Measurements from ENCODE around the gene MAD2L2. TPM values are rescaled to one million over a fixed set of nuclear protein-coding genes. Genes with fewer than 3 reads are reported as not detected.
A peak's percentile ranks its signal among the peaks of the same experiment; 100 is the strongest.

MAD2L2 gene
- total and polyA plus RNA-seq, 9 of the 15 experiments (the other 6 are each of a cell fraction or from before 2014, with no cell fraction given): 12.4 to 286 (median 143) TPM

GRCh38 chr1:11708554-11709350, 27.8 kb upstream of the MAD2L2 start (continued):
- TF ChIP-seq E4F1 (CRISPR knock-in tag; IDR thresholded peaks at IDR 0.05; ENCODE audit: borderline replicate concordance) (no peak), TEAD4 (IDR thresholded peaks at IDR 0.05; ENCODE audit: low read length) (0 out of 2 replicates have a peak, but pooled peaks have one; percentile 23), TEAD4 (CRISPR knock-in tag; IDR thresholded peaks at IDR 0.05; ENCODE audit: borderline replicate concordance) (no peak), TAF1 (IDR thresholded peaks at IDR 0.05; ENCODE audit: control insufficient read depth, extremely low read depth, insufficient read depth, low read length, severe bottlenecking) (no peak), TCF7L2 (IDR thresholded peaks at IDR 0.05; ENCODE audit: low read depth, low read length) (no peak), CTBP1 (IDR thresholded peaks at IDR 0.05; ENCODE audit: borderline replicate concordance) (peak; percentile 17; the same call in 1 of the 2 replicates), MECOM (CRISPR knock-in tag; IDR thresholded peaks at IDR 0.05) (no peak), PHF21A (IDR thresholded peaks at IDR 0.05; ENCODE audit: borderline replicate concordance, low read depth) (0 out of 2 replicates have a peak, but pooled peaks have one; percentile 70), CCNT2 (IDR thresholded peaks at IDR 0.05; ENCODE audit: borderline replicate concordance, extremely low read depth, insufficient read length, low read depth, low read length) (no peak), ZFP36 (IDR thresholded peaks at IDR 0.05; ENCODE audit: low read depth, low read length, partially characterized antibody) (peak; percentile 99), ETV1 (tag; conservative IDR thresholded peaks at IDR 0.05; ENCODE audit: low read depth) (peak; percentile 9; the same call in 1 of the 2 replicates), ZNF696 (CRISPR knock-in tag; conservative IDR thresholded peaks at IDR 0.05) (no peak), POLR2AphosphoS2 (IDR thresholded peaks at IDR 0.05; ENCODE audit: low read length) (no peak), RUNX1 (IDR thresholded peaks at IDR 0.05; ENCODE audit: low read depth) (no peak), ADNP (tag; IDR thresholded peaks at IDR 0.05) (peak; percentile 94), ZKSCAN8 (CRISPR knock-in tag; IDR thresholded peaks at IDR 0.05) (peak; percentile 96), ARID1B (IDR thresholded peaks at IDR 0.05) (peak; percentile 26), ZFX (CRISPR knock-in tag; IDR thresholded peaks at IDR 0.05) (no peak; the same call in 1 of the 2 replicates)
- TF ChIP-seq, protein P1, sequence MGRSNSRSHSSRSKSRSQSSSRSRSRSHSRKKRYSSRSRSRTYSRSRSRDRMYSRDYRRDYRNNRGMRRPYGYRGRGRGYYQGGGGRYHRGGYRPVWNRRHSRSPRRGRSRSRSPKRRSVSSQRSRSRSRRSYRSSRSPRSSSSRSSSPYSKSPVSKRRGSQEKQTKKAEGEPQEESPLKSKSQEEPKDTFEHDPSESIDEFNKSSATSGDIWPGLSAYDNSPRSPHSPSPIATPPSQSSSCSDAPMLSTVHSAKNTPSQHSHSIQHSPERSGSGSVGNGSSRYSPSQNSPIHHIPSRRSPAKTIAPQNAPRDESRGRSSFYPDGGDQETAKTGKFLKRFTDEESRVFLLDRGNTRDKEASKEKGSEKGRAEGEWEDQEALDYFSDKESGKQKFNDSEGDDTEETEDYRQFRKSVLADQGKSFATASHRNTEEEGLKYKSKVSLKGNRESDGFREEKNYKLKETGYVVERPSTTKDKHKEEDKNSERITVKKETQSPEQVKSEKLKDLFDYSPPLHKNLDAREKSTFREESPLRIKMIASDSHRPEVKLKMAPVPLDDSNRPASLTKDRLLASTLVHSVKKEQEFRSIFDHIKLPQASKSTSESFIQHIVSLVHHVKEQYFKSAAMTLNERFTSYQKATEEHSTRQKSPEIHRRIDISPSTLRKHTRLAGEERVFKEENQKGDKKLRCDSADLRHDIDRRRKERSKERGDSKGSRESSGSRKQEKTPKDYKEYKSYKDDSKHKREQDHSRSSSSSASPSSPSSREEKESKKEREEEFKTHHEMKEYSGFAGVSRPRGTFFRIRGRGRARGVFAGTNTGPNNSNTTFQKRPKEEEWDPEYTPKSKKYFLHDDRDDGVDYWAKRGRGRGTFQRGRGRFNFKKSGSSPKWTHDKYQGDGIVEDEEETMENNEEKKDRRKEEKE (IDR thresholded peaks at IDR 0.05; ENCODE audit: borderline replicate concordance in 1 of 2, control insufficient read depth in 1 of 2, low read depth in 2 of 2, low read length in 1 of 2): no peak
- TF ChIP-seq, protein P2, sequence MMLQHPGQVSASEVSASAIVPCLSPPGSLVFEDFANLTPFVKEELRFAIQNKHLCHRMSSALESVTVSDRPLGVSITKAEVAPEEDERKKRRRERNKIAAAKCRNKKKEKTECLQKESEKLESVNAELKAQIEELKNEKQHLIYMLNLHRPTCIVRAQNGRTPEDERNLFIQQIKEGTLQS (IDR thresholded peaks at IDR 0.05): peak; percentile 87
- TF ChIP-seq, protein P2 (CRISPR knock-in tag; conservative IDR thresholded peaks at IDR 0.05): no peak
